Vagina (tissue), 2 donors: ENCODE results near the gene MAD1L1.

ENCODE experiments used
- CTCF ChIP-seq, 3 experiments: fragments of 450-650 bp in 2 of 3; fragments of 200-600 bp in 1 of 3; sonication (generic) in 1 of 3; IDR thresholded peaks; one replicate each; pipeline ENCODE4 v1.5.1; 2017 to 2019; ENCODE audit warnings: antibody characterized with exemption in 3 of 3, mild to moderate bottlenecking in 2 of 3, moderate library complexity in 2 of 3
- POLR2A ChIP-seq, 2 donors: fragments of 450-650 bp; IDR thresholded peaks; one replicate each; pipeline ENCODE4 v1.6.1; 2017; ENCODE audit warnings: antibody characterized with exemption in 2 of 2, mild to moderate bottlenecking in 2 of 2, moderate library complexity in 2 of 2

GRCh38 chr7:1868516-1869165, 364.1 kb downstream of the MAD1L1 start:
- TF ChIP-seq POLR2A (IDR thresholded peaks at IDR 0.05) (no peak), CTCF (IDR thresholded peaks at IDR 0.05) (no peak)
